CD4-positive, alpha-beta T cell treated with Interleukin-17A for 4 hours (primary cell): ENCODE data around the gene KCNG2.
"Not testable (repeated sequence)": the region's sequence is repeated elsewhere in the genome, so short reads cannot be mapped to it uniquely, and the experiment has no call there.

Source experiments
- DNase-seq: peaks from one replicate; pipeline ENCODE4 v3.0.0-alpha.2; 2020; ENCODE audit warnings: mixed read lengths

KCNG2 gene

DNA sequence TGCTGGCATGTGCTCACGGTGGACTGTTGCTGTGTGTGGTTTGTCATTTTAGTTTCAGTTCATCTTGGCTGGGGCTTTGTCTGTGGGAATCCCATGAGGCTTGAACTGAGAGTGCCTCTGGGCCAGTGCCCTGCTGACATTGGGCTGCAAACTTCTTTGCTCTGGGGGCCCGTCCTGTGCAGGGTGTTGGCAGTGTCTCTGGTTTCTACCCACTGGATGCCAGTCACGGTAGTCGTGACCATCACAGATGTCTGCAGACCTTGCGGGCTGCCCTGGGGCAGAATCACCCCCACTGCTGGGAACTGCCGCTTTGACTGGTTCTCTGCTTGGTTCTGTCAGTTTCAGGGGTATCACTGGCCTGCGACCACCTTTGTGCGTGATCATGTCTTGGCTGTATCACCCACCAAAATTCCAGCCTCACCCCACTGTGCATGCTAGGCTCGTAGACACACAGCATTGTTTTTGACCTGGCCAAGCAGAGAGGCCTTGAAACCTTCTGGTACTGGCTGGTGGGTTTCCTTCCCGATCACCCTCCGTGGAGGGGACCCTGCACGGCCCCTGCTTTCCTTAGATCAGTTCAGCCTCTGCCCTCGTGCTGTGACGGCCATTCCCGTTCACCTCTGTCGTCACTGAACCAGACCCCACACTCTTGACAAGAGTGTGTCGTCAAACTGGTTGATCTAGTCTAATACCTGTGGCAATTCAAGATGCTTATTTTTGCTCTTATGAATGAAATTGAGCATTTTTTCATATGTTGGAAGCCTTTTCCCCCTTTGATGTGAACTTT is 57.6 kb downstream of the KCNG2 start:
- no peak for DNase-seq

DNA sequence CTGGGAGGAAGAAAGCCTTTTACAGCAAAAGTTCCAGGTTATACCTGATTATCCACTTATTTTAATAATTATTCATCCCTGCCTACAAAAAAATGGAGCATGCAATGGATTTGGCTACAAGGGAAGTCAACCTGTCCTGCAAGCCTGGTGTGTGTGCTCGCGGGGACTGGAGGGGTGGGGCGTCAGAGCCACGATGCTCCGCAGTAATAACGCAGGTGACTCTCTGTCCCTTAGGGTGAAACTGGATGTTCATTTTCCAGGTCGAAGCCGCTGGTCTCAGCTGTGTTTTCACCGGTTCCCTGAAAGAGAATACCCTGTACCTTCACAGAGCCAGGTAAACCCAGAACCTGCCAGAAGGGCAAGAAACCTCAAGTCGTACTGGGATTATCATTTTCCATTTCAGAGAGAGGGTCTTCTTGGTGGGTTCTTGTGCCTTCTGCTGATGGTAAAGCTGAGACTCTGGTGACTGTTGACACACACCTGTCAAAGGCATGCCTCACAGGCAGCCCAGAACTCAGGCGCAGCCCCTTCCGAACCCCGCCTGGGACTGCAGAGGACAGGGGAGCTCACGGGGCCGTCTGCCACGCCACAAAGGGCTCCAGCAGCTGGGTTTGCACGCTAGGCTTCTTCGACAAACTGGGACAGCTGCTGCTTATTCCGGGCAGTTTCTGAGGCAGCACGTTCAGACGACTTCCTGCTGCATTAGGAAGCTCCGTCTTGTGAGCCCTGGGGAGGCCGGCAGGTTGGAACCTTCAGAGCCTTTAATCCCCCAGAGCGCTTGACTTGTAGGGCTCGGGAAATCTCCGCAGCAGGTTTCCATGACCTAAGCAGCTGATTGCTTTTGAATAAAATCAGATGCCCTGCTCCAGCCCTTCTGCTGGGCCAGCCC is 58.6 kb downstream of the KCNG2 start:
- DNase-seq = peak; percentile 5

DNA sequence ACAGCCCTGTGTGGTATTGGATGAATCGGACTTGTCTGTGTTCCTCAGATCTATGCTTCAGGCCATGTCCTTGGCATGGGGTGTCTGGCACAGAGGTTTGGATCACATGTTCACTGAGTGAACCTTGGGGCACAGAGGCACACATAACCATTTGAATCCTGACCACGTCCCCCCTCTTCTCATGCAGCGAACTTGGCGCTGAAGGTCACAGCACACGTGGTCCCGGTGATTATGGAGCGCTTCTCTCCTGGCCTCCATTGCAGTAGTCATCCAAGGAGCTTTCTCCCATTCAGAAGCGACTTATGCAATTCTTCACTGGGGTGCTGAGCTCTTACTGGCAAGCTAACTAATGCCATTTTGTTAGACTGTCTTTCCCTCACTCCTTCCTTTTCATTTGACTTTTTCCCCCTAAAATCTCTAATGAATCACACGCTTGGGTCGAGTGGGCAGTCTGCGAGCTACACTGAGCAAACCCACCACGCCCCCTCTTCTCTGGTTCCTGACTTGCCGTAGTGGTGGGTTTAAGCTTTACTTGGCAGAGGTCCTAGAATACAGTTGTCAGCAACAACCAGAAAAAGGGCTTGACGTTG is 59.4 kb downstream of the KCNG2 start:
- DNase-seq = no peak

DNA sequence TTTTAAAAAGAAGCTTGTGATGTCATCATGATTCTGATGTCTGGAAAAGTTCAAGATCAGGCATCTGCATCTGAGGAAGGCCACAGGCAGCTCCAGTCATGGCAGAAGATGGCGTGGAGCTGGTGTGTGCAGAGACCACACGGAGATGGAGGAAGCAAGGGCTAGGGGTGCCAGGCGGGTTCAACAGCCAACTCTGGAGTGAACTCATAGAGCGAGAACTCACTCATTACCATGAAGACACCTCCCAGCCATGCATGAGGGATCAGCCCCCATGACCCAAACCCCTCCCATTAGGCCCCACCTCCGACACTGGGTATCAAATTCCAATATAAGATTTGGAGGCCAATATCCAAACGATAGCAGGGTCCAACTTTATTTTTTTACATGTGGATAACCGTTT is 61.6 kb downstream of the KCNG2 start:
- no peak for DNase-seq

DNA sequence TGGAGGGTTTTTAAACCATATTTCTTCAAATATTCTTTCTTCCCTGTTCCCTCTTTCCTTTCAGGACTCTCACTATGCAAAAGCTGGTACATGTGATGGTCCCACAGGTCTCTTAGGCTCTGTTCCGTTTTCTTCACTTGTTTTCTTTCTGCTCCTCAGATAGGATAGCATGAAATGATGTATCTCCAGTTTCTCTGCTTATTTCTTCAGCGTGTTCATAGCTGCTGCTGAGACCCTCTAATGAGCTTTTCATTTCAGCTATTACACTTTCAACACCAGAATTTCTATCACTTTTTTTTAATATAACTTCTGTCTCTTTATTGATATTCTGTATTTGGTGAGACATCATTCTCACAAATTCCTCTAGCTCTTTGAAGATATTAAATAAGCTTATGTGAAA is 63.9 kb downstream of the KCNG2 start:
- DNase-seq = no peak

DNA sequence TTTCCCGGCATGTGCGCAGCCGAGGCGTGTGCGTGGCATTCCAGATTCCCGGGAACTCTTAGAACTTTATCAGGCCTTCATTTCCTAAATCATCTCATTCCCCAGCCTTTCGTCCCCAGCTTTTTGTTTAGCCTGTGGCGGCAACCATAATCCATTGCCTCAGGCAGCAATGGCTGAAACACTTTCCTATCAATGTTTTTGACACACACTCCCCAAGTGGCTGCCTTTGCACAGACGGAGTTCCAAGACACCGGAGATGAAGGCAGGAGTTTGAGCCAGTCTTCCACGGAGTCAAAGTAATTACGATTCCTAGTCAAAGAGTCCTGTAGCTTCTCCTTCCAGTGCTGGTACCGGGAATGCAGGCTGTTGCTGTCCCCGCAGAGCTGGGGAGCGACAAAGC is 64.8 kb downstream of the KCNG2 start:
- no peak for DNase-seq

DNA sequence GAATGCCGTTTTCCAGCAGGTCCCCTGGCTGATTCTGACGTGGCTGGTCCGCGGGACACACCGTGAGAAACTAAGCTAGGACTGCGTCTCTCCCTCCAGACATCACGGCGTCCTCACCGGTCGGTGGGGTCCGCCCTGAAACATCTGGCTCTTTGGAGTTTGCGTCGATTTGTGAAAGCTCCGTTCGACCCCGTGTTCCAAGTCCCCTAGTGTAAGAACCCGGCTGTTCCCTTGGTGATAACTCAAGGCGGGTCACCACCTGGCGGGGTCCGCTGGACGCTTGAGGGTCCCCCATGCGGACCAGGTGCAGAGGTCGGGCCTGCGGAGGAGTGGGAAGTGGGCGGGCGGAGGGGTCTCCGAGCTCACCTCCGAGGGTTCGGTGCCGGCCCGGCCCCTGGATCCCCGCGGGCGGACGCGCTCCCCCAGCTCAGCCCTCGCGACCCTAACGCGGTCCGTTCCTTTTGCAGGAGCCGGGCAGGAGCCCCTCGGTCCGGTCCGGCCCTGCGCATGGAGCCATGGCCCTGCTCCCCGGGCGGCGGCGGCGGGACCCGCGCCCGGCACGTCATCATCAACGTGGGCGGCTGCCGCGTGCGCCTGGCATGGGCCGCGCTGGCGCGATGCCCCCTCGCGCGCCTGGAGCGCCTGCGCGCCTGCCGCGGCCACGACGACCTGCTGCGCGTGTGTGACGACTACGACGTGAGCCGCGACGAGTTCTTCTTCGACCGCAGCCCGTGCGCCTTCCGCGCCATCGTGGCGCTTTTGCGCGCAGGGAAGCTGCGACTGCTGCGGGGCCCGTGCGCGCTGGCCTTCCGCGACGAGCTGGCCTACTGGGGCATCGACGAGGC is 65.6 kb downstream of the KCNG2 start:
- no peak for DNase-seq

DNA sequence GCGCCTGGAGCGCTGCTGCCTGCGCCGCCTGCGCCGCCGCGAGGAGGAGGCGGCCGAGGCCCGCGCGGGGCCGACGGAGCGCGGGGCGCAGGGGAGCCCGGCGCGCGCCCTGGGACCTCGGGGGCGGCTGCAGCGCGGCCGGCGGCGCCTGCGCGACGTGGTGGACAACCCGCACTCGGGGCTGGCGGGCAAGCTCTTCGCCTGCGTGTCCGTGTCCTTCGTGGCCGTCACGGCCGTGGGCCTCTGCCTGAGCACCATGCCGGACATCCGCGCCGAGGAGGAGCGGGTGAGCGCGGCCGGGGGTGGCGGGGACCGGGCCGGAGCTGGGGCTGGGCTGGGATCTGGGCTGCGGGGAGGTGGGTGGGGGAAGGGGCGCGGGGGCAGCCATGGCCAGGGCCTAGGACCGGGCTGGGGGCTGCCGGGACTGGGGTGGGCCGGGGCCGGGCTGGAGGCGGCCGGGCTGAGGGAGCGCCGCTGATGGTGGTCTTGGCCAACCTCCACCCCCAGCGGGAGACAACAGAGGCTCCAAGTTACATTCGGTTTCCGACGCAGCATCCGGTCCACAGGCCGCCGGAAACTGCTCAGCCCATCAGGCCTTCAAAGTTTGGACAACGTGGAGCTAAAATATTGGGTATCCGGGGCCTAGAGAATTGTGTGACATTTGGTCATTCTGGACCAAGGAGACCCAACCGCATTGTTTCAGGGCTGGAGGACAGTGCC is 66.4 kb downstream of the KCNG2 start:
- DNase-seq = no peak

DNA sequence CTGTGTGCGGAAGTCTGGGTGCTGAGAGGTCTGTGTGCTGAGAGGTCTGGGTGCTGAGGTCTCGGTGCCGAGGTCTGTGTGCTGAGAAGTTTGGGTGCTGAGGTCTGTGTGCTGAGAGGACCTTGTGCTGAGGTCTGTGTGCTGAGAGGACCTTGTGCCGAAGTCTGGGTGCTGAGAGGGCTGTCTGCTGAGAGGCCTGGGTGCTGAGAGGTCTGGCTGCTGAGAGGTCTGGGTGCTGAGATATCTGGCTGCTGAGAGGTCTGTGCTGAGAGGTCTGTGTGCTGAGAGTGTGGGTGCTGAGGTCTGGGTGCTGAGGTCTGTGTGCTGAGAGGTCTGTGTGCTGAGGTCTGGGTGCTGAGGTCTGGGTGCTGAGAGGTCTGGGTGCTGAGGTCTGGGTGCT is 67.2 kb downstream of the KCNG2 start:
- DNase-seq = not testable (repeated sequence)

DNA sequence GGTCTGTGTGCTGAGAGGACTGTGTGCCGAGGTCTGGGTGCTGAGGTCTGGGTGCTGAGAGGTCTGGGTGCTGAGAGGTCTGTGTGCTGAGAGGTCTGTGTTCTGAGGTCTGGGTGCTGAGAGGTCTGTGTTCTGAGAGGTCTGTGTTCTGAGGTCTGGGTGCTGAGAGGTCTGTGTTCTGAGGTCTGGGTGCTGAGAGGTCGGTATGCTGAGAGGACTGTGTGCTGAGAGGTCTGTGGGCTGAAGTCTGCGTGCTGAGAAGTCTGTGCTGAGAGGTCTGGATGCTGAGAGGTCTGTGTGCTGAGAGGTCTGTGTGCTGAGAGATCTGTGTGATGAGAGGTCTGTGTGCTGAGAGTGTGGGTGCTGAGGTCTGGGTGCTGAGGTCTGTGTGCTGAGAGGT is 68.2 kb downstream of the KCNG2 start:
- not testable (repeated sequence) for DNase-seq

DNA sequence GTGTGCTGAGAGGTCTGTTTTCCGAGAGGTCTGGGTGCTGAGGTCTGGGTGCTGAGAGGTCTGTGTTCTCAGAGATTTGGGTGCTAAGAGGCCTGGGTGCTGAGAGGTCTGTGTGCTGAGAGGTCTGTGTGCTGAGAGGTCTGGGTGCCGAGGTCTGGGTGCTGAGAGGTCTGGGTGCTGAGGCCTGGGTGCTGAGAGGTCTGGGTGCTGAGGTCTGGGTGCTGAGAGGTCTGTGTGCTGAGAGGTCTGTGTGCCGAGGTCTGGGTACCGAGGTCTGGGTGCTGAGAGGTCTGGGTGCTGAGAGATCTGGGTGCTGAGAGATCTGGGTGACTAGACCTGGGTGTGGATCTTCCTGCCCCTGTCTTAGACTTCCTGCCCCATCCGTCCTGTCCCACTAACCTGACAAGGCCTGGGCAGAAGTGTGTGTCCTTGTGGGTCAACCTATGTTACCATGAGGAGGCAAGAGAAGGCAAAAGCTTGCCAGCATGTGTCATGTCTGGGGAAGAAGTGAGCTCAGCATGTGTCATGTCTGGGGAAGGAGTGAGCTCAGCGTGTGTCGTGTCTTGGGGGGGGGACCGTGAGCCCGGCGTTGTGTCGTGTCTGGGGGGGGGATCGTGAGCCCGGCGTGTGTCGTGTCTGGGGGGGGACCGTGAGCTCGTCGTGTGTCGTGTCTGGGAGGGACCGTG is 69.3 kb downstream of the KCNG2 start:
- DNase-seq = no peak

DNA sequence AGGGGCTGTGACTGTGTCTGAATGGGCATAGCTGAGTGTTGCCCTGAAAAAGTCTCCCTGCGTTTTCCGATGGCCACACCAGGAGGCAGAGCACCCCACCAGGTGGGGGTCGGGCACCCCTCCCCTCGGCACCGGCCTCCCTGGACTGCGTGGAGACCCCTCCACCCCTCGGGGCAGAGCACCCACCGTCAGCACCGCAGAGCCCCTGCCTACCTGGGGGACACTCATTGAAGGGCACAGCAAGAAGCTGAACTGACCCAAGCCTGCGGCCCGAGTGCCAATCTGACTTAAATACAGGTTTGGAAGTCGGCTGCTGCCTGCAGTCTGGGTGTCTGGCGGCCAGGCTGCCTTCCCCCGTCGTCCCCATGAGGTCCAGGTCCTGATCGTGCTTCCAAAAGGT is 69.9 kb downstream of the KCNG2 start:
- DNase-seq = no peak

DNA sequence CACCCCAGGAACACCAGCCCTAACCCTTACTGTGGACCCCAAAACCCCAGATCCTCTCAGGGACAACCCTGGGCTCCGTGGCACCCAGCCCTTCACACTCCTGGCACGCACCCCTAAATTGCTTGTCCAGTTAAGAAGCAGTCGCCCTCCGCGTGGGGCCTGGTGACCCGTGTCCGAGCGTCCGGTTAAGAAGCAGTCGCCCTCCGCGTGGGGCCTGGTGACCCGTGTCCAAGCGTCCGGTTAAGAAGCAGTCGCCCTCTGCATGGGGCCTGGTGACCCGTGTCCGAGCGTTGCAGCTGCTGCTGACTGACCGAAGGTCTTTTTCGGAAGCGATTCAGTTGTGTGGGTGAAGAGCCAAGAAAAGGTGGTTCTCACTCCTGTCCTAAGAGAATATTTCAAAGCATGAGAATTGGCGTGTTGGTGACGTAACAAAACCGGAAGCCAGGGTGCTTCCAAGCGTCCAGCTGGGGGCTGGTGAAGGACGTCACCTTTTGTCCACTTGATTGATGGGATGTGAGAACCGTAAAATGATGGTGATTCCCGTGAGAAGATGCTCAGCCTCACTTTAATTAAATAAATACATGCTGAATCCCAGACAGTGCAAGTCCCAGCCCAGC is 70.5 kb downstream of the KCNG2 start:
- DNase-seq = no peak

DNA sequence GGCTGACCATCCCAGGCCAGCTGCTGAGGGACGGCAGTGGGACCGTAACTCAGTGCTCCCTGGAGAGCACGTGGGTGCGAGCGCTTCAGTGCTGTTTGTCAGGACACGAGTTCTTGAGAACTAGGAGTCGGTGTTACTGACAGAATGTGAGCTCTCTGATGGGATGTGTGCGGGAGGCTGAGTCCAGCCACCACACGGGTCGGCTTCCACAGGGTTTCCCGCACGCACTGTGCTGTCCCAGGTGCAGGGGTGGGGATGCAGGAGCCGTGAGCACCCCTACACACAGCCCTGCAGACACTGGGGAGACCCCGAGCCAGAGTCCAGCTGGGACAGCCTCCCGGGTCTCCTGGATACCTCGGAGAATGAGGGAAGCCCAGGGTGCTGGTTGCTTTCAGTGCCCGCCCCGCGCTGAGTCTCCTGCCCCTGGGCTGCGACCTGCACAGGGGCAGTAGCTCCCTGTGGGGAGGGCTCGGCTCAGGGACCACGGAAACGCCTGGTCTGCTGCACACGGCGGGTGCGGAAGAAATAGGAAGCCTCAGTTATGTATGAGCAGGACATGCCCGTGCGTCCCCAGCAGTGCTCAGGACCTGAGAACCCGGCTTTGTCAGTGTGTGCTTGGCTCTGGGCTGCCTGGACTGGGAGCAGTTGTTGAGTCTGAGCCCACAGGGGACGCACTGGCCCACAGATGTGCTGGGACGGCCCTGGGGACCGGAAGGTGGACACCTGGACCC is 71.2 kb downstream of the KCNG2 start:
- DNase-seq = no peak

DNA sequence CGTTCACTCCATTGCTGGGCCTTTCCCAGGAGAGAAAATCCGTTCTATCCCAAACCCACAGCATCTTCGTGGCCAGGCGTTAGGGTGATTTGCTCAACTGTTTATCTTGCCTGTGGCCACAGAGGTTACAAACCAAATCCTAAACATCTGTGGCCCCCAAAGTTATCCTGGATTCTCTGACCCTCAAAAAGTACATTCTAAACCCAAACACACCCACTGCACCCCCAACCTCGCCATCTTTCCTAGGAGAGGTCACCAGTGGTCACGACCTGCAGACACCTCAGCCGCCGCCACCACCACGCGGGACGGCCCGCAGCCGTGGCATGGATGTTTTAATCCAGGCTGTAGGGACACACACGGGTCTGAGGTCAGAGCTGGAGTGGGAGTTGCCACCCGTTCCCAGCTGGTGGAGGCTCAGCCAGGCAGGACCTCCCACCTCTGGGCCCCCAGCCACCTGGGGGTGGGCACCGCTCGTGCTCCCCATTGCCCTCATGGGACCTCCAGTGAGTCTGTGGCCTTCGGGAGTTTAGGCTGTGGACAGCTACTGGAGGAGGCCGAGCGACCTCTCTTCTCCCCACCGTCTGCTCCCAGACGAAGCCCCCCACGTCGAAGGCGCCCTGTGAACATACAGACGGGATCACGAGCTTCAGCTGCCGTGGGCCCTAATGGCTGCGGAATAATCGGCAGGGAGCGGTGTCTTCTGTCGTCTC is 72.0 kb downstream of the KCNG2 start:
- no peak for DNase-seq

DNA sequence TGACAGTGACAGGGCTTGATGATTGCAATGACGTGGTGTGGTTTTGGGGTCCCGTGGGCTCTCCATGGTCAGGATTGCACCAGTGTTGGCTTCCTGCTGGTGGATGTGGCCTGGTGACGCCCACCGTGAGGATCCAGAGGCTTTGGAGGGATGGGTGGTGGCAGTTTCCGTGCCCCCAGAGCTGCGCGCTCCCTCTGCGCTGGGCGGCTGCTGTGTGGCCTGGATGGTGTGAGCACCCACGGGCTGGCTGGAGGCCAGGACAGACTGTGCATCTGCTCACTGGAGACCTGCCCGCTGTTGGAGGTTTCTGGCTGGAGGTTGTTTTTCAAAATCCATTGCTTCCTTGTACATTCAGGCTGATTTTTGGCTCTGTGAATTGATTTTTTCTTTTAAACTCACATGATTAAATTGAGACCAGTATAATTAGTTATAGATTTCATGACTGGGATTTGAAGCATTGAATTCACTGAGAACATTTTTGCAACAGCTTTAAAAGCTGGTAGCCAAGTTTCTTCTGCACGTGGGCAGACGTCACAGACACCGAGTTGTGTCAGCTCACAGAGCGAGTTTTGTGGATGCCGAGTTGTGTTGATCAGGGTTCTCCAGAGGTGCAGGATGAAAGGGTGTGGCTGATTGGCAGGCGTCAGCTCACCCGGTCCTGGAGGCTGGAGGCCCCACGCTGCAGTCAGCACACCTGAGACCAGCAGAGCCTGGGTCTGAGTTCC is 72.7 kb downstream of the KCNG2 start:
- DNase-seq = no peak

DNA sequence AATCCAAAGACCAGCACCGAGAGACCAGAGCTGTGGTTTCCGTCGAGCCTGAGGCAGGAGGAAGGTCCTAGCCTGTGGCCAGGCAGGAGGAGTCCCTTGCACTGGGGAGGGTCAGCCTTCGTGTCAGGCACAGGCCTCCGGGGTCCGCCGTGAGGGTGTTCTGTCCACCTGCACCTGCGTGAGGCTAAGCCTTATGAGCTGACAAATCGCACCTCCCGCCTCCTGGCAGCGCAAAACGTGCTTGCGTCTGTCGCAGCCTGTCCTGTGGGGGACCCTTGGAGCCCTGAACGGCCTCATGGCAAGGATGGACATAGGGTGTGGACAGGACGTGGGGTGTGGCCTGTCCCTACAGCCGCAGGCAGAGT is 73.3 kb downstream of the KCNG2 start:
- DNase-seq = no peak

DNA sequence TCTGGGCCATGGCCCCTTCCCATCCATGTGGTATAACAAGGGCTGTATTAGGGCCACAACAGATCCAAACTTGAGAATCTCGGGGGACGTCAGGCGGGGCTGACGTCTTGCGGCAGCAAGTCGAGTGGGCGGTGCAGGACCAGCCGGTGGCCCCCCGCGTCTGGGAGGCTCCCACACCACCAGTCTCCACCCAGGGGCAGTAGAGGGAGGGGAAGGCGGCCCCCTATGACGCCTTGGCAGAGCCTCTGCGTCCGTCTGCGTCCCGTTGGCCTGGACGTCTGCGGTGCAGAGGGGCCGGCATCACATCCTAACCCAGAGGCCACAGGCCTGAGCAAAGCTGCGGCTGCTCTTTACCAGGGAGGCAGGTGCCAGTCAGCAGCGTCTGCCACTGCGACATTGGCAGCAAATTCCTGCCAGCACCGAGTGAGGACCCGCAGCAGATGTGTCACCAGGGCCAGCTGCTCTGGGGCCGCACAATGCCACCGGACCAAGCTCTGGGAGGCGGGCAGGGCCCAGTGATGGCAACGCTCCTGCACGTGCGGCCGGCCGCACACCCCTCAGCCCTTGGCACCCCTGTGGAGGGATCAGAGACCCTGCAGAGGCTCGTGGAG is 73.8 kb downstream of the KCNG2 start:
- DNase-seq = no peak
